Jurkat, Clone E6-1 (cell line): Measurements from ENCODE around the gene KANSL1.
A peak's percentile ranks its signal among the peaks of the same experiment; 100 is the strongest.

Experiments
- DNase-seq: peaks from one replicate; pipeline ENCODE4 v3.0.0-alpha.2; 2011; ENCODE audit warnings: low read depth, low spot score
- H3K4me3 ChIP-seq: 2 replicates; pipeline ENCODE4 v1.5.1; 2011; ENCODE audit warnings: mild to moderate bottlenecking, low read length, control low read depth, moderate library complexity

The KANSL1 gene

DNA sequence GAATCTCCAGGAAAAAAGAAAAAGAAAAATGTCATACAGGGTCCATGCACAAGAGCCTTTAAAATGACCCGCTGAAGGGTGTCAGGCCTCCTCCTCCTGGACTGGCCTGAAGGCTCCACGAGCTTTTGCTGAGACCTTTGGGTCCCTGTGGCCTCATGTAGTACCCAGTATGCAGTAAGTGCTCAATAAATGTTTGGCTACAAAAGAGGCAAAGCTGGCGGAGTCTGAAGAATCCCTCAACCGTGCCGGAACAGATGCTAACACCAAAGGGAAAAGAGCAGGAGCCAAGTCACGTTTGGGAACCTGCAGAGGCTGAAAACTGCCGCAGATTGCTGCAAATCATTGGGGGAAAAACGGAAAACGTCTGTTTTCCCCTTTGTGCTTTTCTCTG lies 193.3 kb downstream of the KANSL1 start:
- no peak for DNase-seq
- no peak overlapping the region for H3K4me3 ChIP-seq

DNA sequence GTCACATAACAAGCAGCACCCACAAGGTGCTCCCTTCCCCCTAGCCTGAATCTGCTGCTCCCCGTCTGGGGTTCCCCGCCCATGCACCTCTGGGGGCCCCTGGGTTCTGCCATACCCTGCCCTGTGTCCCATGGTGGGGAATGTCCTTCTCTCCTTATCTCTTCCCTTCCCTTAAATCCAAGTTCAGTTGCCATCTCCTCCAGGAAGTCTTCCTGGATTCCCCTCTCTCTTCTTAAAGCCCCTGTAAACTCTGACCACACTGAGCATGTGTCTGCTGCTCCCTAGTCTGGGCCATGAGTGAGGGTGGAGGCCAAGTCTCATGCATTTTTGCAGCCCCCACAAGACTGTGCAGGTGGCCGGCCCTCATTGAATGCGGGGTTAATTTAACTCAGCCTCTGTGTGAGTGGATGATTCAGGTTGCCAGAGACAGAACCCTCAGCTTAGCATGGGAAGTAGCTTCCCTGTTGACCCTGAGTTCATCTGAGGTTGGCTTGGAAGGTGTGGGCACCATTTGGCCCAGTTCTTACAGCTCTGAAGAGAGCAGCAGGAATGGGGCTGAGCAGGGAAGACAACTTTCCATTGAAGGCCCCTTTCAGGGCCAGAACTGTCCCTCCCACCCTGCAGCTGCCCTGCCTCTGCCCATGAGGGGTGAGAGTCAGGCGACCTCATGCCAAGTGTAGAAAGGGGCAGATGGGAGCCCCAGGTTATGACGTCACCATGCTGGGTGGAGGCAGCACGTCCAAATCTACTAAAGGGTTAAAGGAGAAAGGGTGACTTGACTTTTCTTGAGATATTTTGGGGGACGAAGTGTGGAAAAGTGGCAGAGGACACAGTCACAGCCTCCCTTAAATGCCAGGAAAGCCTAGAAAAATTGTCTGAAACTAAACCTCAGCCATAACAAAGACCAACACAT lies 194.0 kb downstream of the KANSL1 start, which contains the start of gene STH:
Gene STH (plus strand): TSS at position 264 of the 913 bp plus-strand sequence. CDS start 30 bp downstream, at position 294.
- no peak for DNase-seq
- no peak within 1 kb of the TSS for H3K4me3 ChIP-seq

DNA sequence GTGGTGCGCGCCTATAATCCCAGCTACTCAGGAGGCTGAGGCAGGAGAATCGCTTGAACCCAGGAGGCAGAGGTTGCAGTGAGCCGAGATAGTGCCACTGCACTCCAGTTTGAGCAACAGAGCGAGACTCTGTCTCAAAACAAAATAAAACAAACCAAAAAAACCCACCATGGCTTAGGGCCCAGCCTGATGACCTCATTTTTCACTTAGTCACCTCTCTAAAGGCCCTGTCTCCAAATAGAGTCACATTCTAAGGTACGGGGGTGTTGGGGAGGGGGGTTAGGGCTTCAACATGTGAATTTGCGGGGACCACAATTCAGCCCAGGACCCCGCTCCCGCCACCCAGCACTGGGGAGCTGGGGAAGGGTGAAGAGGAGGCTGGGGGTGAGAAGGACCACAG lies 195.6 kb downstream of the KANSL1 start:
- DNase-seq: no peak
- no peak overlapping the region for H3K4me3 ChIP-seq

DNA sequence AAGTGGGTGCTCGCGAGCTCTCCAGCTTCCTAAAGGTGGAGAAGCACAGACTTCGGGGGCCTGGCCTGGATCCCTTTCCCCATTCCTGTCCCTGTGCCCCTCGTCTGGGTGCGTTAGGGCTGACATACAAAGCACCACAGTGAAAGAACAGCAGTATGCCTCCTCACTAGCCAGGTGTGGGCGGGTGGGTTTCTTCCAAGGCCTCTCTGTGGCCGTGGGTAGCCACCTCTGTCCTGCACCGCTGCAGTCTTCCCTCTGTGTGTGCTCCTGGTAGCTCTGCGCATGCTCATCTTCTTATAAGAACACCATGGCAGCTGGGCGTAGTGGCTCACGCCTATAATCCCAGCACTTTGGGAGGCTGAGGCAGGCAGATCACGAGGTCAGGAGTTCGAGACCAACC lies 196.1 kb downstream of the KANSL1 start:
- DNase-seq: no peak
- no peak overlapping the region for H3K4me3 ChIP-seq

DNA sequence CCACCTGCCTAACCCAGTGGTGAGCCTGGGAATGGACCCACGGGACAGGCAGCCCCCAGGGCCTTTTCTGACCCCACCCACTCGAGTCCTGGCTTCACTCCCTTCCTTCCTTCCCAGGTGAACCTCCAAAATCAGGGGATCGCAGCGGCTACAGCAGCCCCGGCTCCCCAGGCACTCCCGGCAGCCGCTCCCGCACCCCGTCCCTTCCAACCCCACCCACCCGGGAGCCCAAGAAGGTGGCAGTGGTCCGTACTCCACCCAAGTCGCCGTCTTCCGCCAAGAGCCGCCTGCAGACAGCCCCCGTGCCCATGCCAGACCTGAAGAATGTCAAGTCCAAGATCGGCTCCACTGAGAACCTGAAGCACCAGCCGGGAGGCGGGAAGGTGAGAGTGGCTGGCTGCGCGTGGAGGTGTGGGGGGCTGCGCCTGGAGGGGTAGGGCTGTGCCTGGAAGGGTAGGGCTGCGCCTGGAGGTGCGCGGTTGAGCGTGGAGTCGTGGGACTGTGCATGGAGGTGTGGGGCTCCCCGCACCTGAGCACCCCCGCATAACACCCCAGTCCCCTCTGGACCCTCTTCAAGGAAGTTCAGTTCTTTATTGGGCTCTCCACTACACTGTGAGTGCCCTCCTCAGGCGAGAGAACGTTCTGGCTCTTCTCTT lies 196.8 kb downstream of the KANSL1 start:
- H3K4me3 ChIP-seq: no peak overlapping the region
- no peak for DNase-seq

DNA sequence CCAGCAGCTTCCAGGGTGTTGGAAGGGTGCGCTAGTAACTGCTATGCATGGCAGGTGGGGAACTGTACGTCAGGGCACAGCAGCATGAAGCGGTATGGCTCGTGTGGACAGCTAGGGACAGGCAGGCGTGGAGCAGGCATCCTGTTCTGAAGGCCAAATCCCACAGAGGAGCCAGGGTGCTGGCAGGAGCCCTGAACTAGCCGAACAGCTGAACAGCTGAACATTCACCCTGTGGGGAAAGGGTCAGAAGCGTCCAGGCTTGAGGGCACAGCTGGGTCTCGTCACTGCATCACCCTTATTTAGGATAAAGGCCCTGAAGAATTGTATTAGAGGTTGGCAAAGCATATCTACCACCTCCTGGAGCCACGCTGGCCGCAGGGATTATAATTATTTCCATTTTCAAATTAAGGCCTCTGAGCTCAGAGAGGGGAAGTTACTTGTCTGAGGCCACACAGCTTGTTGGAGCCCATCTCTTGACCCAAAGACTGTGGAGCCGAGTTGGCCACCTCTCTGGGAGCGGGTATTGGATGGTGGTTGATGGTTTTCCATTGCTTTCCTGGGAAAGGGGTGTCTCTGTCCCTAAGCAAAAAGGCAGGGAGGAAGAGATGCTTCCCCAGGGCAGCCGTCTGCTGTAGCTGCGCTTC lies 197.5 kb downstream of the KANSL1 start:
- H3K4me3 ChIP-seq: no peak overlapping the region
- no peak for DNase-seq

DNA sequence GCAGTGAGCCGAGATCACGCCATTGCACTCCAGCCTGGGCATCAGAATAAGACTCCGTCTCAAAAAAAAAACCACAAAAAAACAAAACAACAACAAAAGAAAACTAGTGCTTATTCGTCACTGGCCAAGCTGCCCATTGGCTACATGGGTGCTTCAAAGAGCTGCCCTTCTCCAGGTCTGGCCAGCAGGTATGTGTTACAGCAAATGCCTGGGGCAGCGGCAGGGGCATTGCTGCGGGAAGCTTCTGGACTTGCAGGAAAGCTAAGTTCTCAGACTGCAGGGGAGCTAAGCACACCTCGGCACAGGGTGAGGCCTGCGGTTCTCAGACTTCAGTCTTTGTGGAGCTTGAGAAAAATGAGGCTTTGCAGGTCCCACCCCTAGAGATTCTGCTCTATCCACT lies 198.2 kb downstream of the KANSL1 start:
- no peak overlapping the region for H3K4me3 ChIP-seq
- no peak for DNase-seq

DNA sequence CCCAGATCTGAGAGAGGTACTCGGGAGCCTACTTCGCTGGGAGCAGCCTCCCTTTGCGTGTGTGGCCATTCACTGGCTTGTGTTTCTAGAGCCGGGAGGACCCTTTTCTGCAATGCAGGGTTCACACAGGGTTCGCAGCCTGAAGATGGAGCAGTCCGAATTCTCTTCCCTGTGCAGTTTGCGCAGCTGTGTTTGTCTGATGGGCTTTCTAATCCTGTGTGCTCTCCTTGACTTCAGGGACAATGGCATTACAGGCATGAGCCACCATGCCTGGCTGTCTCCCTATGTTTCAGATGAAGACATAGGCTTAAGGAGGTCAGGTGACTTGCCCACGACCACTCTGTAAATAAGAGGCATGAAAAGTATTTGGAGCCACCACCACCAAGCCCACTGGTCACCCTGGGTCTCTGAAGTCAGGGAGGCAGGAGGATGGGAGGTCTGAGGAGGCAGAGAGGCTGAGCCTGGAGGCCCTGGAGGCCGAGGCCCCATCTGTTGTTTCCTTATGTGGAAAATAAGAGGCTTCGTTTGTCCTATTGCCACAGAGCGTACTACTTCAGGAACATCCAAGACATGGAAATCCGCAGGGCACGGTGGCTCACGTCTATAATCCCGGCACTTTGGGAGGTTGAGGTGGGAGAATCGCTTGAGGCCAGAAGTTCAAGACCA lies 199.1 kb downstream of the KANSL1 start:
- no peak for DNase-seq
- no peak overlapping the region for H3K4me3 ChIP-seq

DNA sequence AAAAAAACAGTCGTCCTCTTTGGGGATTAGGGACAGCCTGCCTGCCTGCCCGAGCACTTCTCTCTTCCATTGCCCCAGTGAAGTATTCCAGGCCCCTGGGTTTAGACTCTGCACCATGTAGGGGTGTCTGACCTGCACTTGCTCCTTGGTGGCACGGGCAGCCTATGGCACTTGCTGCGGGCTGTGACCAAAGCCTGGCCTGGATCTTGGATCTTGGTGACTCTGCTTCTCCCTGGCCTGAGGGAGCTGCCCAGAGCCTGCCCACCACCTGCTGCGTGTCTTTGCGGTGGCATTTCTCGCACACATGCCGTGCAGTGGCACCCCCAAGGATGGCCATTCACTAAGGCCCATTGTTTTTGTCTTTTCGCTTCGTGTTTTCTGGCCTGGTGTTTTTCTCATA lies 200.3 kb downstream of the KANSL1 start:
- DNase-seq: no peak
- H3K4me3 ChIP-seq: no peak overlapping the region

DNA sequence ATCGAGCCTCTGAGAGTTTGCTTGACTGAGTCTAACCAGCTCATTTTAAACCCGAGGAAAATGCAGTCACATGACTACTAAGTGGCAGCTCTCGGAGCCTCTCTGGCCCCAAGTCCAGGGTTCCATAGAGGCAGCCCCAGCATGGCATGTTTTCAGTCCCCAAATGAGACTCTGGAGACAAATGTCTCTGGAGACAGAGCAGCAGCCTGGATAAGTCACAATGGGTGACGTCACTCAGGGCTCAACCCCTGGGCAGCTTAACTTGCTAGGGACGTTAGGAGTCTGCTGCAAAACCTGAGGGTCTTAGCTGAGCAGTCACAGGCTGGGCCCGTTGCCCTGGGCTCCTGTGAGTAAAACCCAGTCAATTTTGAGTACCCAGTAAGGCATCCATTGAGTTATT lies 201.1 kb downstream of the KANSL1 start:
- DNase-seq: no peak
- H3K4me3 ChIP-seq: no peak overlapping the region

DNA sequence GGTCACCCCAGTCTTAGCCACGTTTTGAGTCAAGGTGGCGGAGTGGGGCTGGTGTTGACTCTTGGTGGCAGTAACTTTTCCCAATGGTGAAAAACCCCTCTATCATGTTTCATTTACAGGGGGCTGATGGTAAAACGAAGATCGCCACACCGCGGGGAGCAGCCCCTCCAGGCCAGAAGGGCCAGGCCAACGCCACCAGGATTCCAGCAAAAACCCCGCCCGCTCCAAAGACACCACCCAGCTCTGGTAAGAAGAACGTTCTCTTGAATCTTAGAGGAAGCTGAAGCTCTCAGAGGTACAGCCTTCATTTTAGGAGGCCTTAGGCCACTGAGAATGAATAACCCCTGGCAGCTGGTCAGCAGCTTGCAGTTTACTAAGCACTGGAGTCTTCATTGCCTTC lies 201.9 kb downstream of the KANSL1 start:
- no peak for DNase-seq
- no peak overlapping the region for H3K4me3 ChIP-seq

DNA sequence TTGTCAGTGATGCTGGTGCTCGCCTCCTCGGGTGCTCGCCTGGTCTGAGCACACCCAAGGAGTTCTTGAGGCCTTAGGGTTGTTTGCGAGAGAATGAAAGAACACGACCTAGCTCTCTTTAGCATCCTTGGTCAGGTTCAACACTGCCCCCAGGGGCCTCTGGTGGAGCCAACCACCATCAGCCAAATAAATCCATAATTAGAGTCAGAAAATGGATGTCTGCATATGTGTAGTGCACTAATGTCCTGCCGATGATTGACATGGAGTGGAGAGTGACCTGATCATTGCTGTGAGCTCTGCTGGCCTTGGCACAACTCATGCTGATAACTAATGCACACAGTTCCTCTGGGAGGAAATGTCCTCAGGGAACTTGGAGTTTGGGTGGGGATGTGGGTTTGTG lies 202.3 kb downstream of the KANSL1 start:
- no peak for DNase-seq

DNA sequence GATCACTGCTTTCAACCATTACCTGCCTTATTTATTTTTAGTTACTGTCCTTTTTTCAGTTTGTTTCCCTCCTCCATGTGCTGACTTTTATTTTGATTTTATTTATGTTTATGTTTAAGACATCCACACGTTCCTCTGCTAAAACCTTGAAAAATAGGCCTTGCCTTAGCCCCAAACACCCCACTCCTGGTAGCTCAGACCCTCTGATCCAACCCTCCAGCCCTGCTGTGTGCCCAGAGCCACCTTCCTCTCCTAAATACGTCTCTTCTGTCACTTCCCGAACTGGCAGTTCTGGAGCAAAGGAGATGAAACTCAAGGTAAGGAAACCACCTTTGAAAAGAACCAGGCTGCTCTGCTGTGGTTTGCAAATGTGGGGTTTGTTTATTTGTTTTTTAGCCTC lies 203.5 kb downstream of the KANSL1 start:
- H3K4me3 ChIP-seq: no peak overlapping the region
- DNase-seq: no peak

More for the DNA sequence above, 202.3 kb downstream of the KANSL1 start:
- H3K4me3 ChIP-seq: no peak overlapping the region

DNA sequence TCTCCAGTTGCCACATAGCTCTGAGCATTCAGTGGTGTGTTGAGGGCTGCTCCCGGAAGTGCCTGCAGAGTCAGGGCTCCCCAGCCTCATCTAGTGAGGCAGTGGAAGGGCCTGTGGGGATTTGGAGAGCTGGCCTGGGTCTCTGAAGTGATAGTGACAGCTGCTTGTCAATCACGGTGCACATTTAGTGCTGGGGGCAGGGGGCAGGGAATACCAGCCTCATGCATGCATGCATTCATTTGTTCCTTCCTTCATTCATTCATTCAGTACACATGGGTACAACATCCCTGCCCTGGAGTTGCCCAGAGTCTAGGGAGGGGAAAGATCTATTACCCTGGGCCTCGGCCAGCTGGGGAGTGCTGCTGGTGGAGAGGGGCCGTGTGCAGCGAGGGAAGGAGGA lies 205.5 kb downstream of the KANSL1 start:
- no peak overlapping the region for H3K4me3 ChIP-seq

DNA sequence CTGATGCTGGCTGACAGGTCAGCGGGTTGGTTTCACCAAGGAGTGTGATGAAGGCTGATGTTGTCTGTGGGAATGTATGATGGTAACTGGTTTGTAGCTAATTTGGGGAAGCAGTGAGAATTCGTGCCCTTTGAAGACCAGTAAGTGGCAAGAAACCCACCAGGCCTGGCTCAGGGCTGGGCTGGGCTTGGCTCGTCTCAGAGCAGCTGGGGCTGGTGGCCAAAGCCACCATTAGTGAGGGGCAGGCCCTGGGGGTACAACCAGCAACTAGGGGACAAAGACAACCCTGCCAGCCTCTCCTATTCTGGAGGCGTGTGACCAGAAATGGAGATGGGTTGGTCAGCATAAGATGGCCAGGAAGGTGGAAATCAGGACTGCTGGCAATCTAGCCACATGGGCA lies 207.2 kb downstream of the KANSL1 start:
- H3K4me3 ChIP-seq: no peak overlapping the region
- no peak for DNase-seq

More for the DNA sequence above, 205.5 kb downstream of the KANSL1 start:
- no peak for DNase-seq

DNA sequence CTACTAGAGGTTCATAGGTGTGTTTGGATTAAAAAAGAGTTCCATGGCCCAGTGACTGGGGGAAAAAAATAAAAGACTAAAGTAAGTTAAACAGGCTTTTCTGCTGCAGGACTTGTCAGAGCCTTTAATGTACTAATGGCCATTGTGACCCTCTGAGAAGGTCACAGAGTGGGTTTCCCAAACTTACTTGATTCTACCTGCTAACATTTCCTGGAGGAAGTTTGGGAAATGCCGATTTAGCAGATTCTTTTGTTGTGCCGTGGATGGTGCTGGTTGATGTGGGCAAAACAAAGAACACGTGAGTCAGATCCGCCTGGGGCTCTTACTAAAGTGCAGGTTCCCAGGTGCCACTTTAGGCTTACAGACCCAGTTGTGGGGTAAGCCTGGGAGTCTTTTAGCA lies 207.8 kb downstream of the KANSL1 start:
- no peak overlapping the region for H3K4me3 ChIP-seq
- DNase-seq: peak; percentile 38

DNA sequence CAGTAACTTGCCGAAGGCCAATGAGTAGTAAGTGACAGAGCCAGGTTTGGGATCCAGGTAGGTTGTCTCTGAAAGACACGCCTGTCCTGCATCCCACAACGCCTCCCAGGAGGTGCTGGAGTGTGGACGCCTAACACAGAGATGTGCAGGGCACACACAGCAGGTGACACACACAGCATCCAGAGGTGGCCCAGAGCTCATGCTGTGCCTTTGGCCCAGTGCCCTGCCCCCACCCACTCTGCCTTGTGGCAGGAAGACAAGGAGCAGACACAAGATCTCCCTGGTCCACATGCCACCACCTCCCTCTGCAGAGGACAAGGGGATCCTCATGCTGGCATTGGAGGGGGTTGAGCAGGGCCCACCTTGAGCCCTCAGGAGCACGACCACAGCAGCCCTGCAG lies 208.9 kb downstream of the KANSL1 start:
- no peak overlapping the region for H3K4me3 ChIP-seq
- DNase-seq: no peak

DNA sequence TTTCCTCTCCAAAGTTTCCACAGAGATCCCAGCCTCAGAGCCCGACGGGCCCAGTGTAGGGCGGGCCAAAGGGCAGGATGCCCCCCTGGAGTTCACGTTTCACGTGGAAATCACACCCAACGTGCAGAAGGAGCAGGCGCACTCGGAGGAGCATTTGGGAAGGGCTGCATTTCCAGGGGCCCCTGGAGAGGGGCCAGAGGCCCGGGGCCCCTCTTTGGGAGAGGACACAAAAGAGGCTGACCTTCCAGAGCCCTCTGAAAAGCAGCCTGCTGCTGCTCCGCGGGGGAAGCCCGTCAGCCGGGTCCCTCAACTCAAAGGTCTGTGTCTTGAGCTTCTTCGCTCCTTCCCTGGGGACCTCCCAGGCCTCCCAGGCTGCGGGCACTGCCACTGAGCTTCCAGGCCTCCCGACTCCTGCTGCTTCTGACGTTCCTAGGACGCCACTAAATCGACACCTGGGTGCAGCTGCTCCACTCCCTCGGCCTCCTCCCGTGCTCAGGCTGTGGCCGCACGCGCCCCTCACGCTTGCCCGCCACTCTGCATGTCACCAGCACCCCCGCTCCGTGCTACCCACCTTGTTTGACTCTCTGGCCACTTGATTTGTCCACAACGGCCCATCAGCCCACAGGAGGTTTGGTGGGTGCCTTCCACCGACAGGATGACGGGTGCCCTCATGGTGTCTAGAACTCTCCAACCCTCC lies 209.5 kb downstream of the KANSL1 start:
- DNase-seq: no peak
- H3K4me3 ChIP-seq: no peak overlapping the region
